ENCODE measurements around the gene MYBPC2. TPM values are rescaled to one million over a fixed set of nuclear protein-coding genes. Genes with fewer than 3 reads are reported as not detected.

Gene MYBPC2
- total and polyA plus RNA-seq, 9 of the 15 experiments (the other 6 are each of a cell fraction or from before 2014, with no cell fraction given) = 0.01 to 0.14 (median 0.04) TPM; not detected in 6

- TF ChIP-seq CTBP1 (IDR thresholded peaks at IDR 0.05; ENCODE audit: borderline replicate concordance) (peak; percentile 41; the same call in 1 of the 2 replicates), MGA (IDR thresholded peaks at IDR 0.05) (peak; percentile 87), TCF3 (CRISPR knock-in tag; IDR thresholded peaks at IDR 0.05) (peak; percentile 28; the same call in 1 of the 2 replicates), NEUROD1 (IDR thresholded peaks at IDR 0.05; ENCODE audit: borderline replicate concordance, low read depth, low read length, partially characterized antibody) (no peak), SPI1 (IDR thresholded peaks at IDR 0.05; ENCODE audit: borderline replicate concordance, low read depth, low read length) (no peak), LCOR (CRISPR knock-in tag; IDR thresholded peaks at IDR 0.05) (no peak; the same call in 1 of the 2 replicates), PHF8 (IDR thresholded peaks at IDR 0.05; ENCODE audit: borderline replicate concordance, low read length) (0 out of 2 replicates have a peak, but pooled peaks have one; percentile 11), TAF1 (IDR thresholded peaks at IDR 0.05; ENCODE audit: control insufficient read depth, extremely low read depth, insufficient read depth, low read length, severe bottlenecking) (no peak), ZEB2 (IDR thresholded peaks at IDR 0.05) (no peak; the same call in 1 of the 2 replicates), MCM2 (IDR thresholded peaks at IDR 0.05; ENCODE audit: low read depth) (no peak), ZC3H4 (CRISPR knock-in tag; IDR thresholded peaks at IDR 0.05; ENCODE audit: borderline replicate concordance) (no peak), TCF15 (CRISPR knock-in tag; IDR thresholded peaks at IDR 0.05) (no peak), ZNF740 (CRISPR knock-in tag; IDR thresholded peaks at IDR 0.05) (no peak), ZNF740 (tag; IDR thresholded peaks at IDR 0.05) (no peak), ZFP30 (CRISPR knock-in tag; IDR thresholded peaks at IDR 0.05; ENCODE audit: borderline replicate concordance) (no peak)
These were observed 17.6 kb upstream of the MYBPC2 start (continued) for GRCh38 chr19:50414864-50415660.

Data from K562 (cell line).